ENCODE measurements around the gene OR1K1.

Gene OR1K1

GRCh38 chr9:122780026-122780425 is 19.9 kb upstream of the OR1K1 start:
- TF ChIP-seq CTCF (IDR thresholded peaks at IDR 0.05; ENCODE audit: extremely low read depth, insufficient read depth, missing control alignments), result no peak
- no peak for DNase-seq (ENCODE audit: low spot score)
- in situ Hi-C loops (cut with MboI; ENCODE audit: low pct_unique_long_range_greater_than_20kb, low sequenced_read_pairs, unreplicated experiment), result no loop called here

DNA sequence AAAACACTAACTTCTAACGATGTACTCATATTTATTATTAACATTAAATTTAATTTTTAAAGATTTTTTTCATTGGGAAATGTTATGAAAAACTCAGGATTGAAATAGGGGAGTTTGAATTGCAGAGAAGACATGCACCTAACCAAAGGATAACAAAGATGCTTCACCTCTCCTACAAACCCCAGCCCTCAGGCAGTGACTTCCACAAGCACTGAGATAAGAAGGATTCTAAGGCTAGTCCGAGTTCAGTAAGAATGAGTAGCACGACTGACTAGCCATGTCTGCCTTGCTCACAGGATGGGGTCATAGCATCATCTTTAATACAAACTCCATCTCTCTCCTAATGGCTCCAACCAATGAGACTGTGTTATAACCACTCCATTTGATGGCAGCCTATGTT is 18.3 kb upstream of the OR1K1 start:
- no peak for DNase-seq (ENCODE audit: low spot score)
- in situ Hi-C loops (cut with MboI; ENCODE audit: low pct_unique_long_range_greater_than_20kb, low sequenced_read_pairs, unreplicated experiment), result no loop called here
- TF ChIP-seq CTCF (IDR thresholded peaks at IDR 0.05; ENCODE audit: extremely low read depth, insufficient read depth, missing control alignments), result no peak

GRCh38 chr9:122785269-122785668 is 14.7 kb upstream of the OR1K1 start:
- in situ Hi-C loops (cut with MboI; ENCODE audit: low pct_unique_long_range_greater_than_20kb, low sequenced_read_pairs, unreplicated experiment), result no loop called here
- TF ChIP-seq CTCF (IDR thresholded peaks at IDR 0.05; ENCODE audit: extremely low read depth, insufficient read depth, missing control alignments), result no peak

GRCh38 chr9:122786338-122786737 is 13.6 kb upstream of the OR1K1 start:
- in situ Hi-C loops (cut with MboI; ENCODE audit: low pct_unique_long_range_greater_than_20kb, low sequenced_read_pairs, unreplicated experiment), result no loop called here
- TF ChIP-seq CTCF (IDR thresholded peaks at IDR 0.05; ENCODE audit: extremely low read depth, insufficient read depth, missing control alignments), result no peak
- DNase-seq (ENCODE audit: low spot score), result peak; percentile 3

More at GRCh38 chr9:122785269-122785668, 14.7 kb upstream of the OR1K1 start:
- no peak for DNase-seq (ENCODE audit: low spot score)

- no peak for TF ChIP-seq CTCF (IDR thresholded peaks at IDR 0.05; ENCODE audit: extremely low read depth, insufficient read depth, missing control alignments)
- DNase-seq (ENCODE audit: low spot score), result peak; percentile 2
- in situ Hi-C loops (cut with MboI; ENCODE audit: low pct_unique_long_range_greater_than_20kb, low sequenced_read_pairs, unreplicated experiment), result no loop called here
These were observed 11.1 kb upstream of the OR1K1 start, which contains the start of gene OR5C1 for GRCh38 chr9:122788831-122789230. TSS of gene OR5C1 (plus strand) at chr9:122788933. CDS start at chr9:122788933, 0 bp downstream.

- TF ChIP-seq CTCF (IDR thresholded peaks at IDR 0.05; ENCODE audit: extremely low read depth, insufficient read depth, missing control alignments), result no peak
- in situ Hi-C loops (cut with MboI; ENCODE audit: low pct_unique_long_range_greater_than_20kb, low sequenced_read_pairs, unreplicated experiment), result no loop called here
- DNase-seq (ENCODE audit: low spot score), result peak; percentile 1
These were observed 10.5 kb upstream of the OR1K1 start for GRCh38 chr9:122789256-122790046.

All from GM13977 (cell line).